PC-3 (cell line): ENCODE results near the gene VASN.

ENCODE experiments used
- CTCF ChIP-seq: fragments of 300-600 bp; sonication (generic); conservative IDR thresholded peaks from 2 replicates; pipeline ENCODE4 v1.5.1; 2017; ENCODE audit warnings: antibody characterized with exemption, low read depth, mild to moderate bottlenecking, low read length
- EZH2phosphoT487 ChIP-seq: fragments of 300-600 bp; sonication (generic); IDR thresholded peaks from 2 replicates; pipeline ENCODE4 v1.6.1; 2018; ENCODE audit warnings: mild to moderate bottlenecking, antibody characterized with exemption, low read length, borderline replicate concordance

GRCh38 chr16:4426722-4427372 lies 55.2 kb downstream of the VASN start:
- TF ChIP-seq CTCF (no peak), EZH2phosphoT487 (no peak)
